ENCODE data around the gene RLIM.

GRCh38 chrX:74551934-74552333, 62.5 kb downstream of the RLIM start:
- no peak for TF ChIP-seq POLR2A (IDR thresholded peaks at IDR 0.05; ENCODE audit: low read length)
- TF ChIP-seq GATA1 (IDR thresholded peaks at IDR 0.05; ENCODE audit: low read depth, low read length): no peak
